EL (cell line): ENCODE measurements around the gene GOLGA1.
A peak's percentile ranks its signal among the peaks of the same experiment; 100 is the strongest.
"Not testable (repeated sequence)": the region's sequence is repeated elsewhere in the genome, so short reads cannot be mapped to it uniquely, and the experiment has no call there.

Experiments used
- DNase-seq: peaks from one replicate; pipeline ENCODE4 v3.0.0-alpha.2; 2016

The GOLGA1 gene

GRCh38 chr9:124855944-124856765, 84.7 kb downstream of the GOLGA1 start:
- peak; percentile 58 for DNase-seq

DNA sequence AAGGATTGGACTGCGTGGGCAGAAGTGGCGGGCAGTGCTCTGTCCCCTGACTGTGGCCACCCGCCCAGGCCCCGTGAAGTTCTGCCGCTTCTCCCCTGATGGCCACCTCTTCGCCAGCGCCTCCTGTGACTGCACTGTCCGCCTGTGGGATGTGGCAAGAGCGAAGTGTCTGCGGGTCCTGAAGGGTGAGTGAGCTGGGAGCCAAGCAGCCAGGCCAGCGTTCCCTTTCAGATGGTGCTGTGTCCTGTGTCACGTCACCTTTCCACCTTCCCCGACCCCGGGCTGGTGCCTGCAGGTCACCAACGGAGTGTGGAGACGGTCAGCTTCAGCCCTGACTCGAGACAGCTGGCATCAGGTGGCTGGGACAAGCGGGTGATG, 85.3 kb downstream of the GOLGA1 start:
- DNase-seq = no peak

DNA sequence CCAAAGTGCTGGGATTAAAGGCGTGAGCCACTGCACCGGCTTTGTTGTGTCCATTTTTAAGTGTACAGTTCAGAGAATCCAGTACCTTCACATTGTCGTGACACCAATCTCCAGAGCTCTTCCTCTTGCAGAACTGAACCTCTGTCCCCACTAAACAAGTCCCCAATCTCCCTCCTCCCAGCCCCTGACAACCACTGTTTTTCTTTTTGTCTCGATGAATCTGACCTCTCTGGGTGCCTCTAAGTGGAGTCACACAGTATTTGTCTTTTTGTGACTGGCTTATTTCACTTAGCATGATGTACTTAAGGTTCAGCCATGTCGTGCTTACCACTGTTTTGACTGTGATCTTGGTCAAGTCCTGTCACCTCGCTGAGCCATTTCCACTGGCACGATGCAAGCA, 86.1 kb downstream of the GOLGA1 start:
- no peak for DNase-seq

DNA sequence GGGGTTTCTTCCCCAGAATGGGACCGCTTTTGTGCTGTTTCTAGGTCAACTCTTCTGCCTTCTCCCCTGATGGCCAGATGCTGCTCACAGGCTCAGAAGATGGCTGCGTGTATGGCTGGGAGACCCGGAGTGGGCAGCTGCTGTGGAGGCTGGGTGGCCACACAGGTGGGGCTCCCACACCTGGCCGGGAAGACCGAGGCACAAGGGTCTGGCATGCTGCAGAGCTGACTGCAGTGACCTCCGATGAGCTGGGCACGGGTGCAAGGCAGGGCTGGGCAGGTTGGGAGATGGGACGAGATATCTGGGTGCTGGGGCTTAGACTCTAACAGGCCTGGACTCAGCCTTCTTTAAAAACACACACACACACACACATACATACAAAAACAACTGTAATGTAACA, 86.7 kb downstream of the GOLGA1 start:
- no peak for DNase-seq

GRCh38 chr9:124853605-124854143, 87.2 kb downstream of the GOLGA1 start:
- no peak for DNase-seq

GRCh38 chr9:124852829-124853531, 87.9 kb downstream of the GOLGA1 start, which contains the start of gene WDR38:
WDR38 (plus strand) TSS chr9:124853460; CDS start chr9:124853532, 72 bp downstream.
- DNase-seq = peak; percentile 81

DNA sequence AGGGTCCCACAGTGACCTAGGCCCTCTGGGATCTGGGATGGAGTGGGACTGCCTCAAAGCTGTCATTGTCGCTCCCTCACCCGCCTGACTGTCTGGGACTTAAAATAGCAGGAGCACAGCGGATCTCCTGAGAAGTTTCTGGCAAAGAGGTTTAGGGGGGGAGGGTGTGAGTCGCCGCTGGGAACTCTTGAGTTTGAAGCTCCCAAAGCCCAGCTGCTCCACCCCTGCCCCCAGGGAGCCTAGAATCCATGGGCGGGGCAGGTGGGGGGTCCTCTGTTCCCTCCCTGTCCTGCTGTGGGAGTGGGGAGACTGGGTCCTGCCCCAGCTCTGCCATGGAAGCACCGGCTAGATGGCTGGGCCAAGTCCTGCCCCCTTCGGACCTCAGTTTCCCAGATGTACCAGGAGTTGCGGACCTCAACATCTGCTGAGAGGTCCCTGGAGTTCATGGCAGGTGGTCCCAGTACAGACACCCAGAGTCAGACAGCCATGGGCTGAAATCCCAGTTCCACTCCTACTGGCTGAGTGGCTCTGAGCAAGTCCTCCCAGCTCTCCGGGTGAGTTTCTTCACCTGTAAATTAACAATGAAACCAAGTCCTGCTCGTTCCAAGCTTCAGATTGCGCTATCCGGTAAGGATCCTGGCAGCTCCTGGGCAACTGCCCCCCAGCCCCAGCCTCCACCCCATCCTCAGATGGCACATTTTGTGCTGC, 88.6 kb downstream of the GOLGA1 start:
- DNase-seq = no peak

DNA sequence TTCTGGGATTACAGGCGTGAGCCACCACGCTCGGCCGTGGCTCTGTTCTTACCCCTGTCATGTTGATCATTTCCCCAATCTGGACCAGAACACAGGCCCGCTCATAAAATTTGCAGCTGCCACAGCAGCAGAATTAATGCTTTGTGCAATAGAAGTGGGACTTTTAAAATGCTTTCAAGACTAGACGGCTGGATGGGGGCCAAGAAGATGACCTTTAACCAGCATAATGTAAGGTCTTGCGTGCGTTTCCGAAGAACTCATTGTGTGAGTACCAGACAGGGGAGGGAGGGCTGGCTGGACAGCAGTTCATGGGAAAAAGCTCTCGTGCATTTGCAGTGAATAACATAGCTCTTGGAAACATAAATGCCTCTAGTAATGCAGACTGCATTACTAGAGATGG, 91.1 kb downstream of the GOLGA1 start:
- peak; percentile 44 for DNase-seq

- no peak for DNase-seq
These were observed 93.9 kb downstream of the GOLGA1 start for GRCh38 chr9:124846969-124847368.

- DNase-seq = not testable (repeated sequence)
These were observed 94.4 kb downstream of the GOLGA1 start for GRCh38 chr9:124846467-124846866.

DNA sequence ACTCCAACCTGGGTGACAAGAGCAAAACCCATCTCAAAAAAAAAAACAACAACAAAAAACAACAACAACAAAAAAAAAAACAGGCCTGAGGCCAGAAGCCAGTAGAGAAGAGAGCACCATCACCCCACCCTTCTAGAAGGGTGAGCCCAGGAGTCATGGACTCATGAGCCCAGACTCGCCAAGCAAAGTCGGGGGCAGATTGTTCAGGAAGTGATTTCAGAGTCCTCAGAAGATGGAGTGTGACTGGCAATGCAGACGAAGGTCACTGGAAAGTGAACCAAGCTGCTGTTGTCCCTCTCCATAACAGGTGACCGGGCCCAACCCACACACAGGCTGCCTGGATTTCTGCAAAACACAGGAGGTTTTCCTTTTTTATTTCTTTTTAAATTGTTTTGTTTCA, 96.6 kb downstream of the GOLGA1 start:
- no peak for DNase-seq

- DNase-seq = no peak
These were observed 97.3 kb downstream of the GOLGA1 start for GRCh38 chr9:124843456-124844034.

DNA sequence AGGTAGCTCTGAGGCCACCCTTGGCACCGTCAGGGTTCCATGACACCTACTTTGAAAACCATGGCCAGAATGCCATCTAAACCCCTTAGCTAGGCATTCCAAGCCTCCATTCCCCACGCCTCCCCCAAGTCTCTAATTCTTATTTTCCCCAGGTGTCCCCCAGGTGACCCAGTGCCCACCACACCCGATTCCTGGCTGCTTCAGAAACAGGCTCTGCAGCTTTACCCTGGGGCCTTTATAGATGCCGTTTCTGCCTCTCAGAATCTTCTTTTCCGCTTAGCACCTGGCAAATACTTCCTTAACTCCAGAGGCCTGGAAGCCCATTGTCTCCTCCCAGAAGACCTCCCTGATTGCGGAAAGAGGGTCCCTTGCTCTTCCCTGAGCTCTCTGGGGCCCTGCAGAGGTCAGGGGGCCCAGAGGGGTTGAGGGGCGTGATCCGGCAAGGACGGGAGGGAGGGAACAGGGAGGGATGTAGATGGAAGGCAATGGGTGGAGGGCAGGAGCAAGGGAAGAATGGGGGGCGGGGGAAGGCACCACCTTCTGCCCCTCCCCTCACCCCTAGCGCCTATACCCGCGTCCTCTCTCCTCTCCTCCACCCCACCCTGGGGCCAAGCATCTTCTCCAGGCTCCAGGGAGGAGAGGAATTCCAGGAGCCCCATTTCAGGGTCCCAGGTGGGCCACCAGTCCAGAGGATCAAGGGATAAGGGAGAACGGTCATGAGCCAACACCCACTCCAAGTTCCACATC, 99.6 kb downstream of the GOLGA1 start:
- no peak for DNase-seq

- no peak for DNase-seq
These were observed 100.5 kb downstream of the GOLGA1 start for GRCh38 chr9:124840300-124840833.

- DNase-seq = no peak
These were observed 101.1 kb downstream of the GOLGA1 start for GRCh38 chr9:124839612-124840299.

DNA sequence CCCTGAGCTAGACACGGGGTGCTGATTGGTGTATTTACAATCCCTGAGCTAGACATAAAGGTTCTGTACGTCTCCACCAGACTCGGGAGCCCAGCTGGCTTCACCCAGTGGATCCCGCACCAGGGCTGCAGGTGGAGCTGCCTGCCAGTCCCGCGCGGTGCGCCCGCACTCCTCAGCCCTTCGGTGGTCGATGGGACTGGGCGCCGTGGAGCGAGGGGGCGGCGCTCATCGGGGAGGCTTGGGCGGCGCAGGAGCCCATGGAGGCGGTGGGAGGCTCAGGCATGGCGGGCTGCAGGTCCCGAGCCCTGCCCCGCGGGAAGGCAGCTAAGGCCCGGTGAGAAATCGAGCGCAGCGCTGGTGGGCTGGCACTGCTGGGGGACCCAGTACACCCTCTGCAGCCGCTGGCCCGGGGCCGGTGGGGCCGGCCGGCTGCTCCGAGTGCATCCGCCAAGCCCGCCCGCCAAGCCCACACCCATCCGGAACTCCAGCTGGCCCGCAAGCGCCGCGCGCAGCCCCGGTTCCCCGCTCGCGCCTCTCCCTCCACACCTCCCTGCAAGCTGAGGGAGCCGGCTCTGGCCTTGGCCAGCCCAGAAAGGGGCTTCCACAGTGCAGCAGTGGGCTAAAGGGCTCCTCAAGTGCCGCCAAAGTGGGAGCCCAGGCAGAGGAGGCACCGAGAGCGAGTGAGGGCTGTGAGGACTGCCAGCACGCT, 102.2 kb downstream of the GOLGA1 start:
- DNase-seq = not testable (repeated sequence)

DNA sequence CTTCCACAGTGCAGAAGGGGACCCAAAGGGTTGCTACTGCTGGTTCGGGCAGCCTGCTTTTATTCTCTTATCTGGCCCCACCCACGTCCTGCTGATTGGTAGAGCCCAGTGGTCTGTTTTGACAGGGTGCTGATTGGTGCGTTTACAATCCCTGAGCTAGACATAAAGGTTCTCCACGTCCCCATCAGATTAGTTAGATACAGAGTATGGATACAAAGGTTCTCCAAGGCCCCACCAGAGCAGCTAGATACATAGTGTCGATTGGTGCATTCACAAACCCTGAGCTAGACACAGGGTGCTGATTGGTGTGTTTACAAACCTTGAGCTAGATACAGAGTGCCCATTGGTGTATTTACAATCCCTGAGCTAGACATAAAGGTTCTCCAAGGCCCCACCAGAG, 102.8 kb downstream of the GOLGA1 start:
- not testable (repeated sequence) for DNase-seq

- DNase-seq = peak; percentile 70
These were observed 105.8 kb downstream of the GOLGA1 start for GRCh38 chr9:124835026-124835557.

- DNase-seq = peak; percentile 66
These were observed 106.3 kb downstream of the GOLGA1 start for GRCh38 chr9:124834591-124834990.

- no peak for DNase-seq
These were observed 109.1 kb downstream of the GOLGA1 start for GRCh38 chr9:124831642-124832364.
